NCI-H128 (cell line): ENCODE measurements around the gene TRNP1.
"Not testable (repeated sequence)": the region's sequence is repeated elsewhere in the genome, so short reads cannot be mapped to it uniquely, and the experiment has no call there.

Experiments
- DNase-seq: peaks from one replicate; lab custom pipeline; 2025; ENCODE audit not compliant: unreplicated experiment; lab: John Stamatoyannopoulos, UW

TRNP1 gene

GRCh38 chr1:26972390-26972789 lies 21.1 kb upstream of the TRNP1 start:
- no peak for DNase-seq

- no peak for DNase-seq
Measured at GRCh38 chr1:26972821-26973220, 20.7 kb upstream of the TRNP1 start.

DNA sequence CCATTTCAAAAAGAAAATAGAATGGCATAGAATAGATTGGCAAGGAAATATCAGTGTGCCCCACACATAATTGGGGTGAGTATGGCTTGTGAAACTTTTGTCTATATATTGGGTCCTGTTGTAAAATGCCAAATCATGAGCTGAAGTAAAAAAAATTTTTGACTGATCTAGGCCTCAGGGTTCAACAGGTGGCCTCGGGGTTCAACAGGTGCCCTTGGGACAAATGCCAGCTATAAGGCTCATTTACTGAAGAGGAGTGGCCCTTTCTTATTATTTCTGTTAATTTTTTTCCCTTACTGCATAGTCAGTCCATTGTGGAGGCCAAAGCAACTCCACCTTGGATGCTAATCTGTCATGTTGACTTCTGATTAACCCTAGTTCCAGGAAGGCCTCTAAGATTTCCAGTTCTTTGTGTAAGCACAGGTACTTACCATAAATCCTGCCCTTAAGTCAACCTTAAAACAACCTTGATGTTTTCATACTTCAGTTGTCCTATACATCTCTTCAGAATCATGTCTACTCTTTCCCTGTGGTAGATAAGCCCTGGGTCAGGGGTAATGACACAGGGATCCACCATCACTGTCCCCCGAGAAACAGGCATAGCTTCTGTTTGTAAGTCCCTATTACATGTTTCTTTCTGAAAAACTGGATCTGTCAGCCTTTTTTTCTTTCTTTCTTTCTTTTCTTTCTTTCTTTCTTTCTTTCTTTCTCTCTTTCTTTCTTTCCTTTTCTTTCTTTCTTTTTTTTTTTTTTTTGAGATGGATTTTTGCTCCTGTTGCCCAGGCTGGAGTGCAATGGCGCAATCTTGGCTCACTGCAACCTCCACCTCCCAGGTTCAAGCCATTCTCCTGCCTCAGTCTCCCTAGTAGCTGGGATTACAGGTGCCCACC lies 16.6 kb upstream of the TRNP1 start:
- DNase-seq: no peak

DNA sequence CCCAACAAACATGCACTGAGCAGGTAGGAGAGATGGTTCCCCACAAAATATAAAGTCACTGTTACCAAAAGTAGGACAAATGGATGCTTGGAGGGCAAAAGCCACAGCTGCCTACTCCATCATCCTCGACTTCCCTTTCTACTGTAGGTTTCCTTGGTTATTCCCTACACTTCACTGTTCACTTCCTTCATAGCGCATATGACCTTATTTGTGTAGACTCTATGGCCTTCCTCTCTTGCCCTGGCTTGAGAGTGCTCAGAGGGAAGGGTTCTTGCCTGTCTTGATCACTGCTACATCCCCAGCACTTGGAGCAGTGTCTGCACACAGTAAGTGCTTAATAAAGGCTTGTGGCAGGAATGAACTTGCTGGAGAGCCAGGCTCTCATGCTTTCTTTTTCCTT lies 14.6 kb upstream of the TRNP1 start:
- DNase-seq: no peak

- DNase-seq: no peak
Measured at GRCh38 chr1:26981146-26981846, 12.2 kb upstream of the TRNP1 start.

DNA sequence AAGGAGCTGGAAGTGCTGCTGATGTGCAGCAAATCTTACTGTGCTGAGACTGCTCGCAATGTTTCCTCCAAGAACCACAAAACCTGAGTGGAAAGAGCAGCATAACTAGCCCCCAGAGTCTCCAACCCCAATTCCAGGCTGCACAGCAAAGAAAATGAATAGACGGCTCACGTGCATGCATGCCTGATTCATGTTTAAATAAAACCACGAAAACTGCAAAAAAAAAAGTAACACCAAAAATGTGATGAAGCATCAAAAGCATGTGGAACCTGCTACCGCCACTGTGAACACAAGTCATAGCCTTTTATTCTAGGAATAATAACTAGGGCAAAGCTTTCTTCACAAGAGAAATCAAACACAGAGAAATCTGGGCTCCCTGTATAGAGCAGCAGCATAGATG lies 9.6 kb upstream of the TRNP1 start:
- no peak for DNase-seq

DNA sequence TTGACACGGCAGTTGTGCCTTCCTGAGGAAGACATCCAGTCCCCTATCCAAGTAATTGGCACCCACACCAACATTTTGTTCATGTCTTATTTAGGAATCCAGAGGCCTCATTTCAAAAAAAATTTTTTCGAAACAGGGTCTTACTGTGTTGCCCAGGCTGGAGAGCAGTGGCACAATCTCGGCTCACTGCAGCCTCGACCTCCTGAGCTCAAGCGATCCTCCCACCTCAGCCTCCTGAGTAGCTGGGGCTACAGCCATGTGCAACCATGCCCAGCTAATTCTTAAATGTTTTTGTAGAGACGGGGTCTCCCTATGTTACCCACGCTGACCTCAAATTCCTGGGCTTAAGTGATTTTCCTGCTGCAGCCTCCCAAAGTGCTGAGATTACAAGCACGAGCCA lies 9.2 kb upstream of the TRNP1 start:
- DNase-seq: no peak

GRCh38 chr1:26986658-26987057 lies 6.8 kb upstream of the TRNP1 start:
- DNase-seq: no peak

- not testable (repeated sequence) for DNase-seq
Measured at GRCh38 chr1:26989403-26990109, 3.9 kb upstream of the TRNP1 start.

GRCh38 chr1:26991310-26992116 lies 2.0 kb upstream of the TRNP1 start:
- no peak for DNase-seq

DNA sequence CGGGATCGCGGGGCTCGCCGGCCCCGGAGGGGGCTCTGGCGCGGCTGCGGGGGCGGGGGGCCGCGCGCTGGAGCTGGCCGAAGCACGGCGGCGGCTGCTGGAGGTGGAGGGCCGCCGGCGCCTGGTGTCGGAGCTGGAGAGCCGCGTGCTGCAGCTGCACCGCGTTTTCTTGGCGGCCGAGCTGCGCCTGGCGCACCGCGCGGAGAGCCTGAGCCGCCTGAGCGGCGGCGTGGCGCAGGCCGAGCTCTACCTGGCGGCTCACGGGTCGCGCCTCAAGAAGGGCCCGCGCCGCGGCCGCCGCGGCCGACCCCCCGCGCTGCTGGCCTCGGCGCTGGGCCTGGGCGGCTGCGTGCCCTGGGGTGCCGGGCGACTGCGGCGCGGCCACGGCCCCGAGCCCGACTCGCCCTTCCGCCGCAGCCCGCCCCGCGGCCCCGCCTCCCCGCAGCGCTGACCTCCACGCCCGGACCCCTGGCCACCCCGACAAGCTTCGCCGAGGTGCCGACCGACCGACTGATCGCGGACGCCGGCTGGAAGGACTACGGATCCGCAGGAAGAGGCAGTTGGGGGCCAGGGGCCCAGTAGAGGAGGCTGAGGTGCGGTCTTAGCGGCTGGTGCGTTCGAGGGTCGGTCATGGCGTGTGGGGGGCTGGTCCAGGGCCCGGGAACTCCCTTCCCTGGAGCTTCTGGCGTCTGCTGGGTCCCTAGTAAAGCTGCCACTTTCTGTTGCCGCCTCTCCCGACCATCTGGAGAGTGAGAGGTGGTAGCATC lies 711 bp downstream of the TRNP1 start:
- no peak for DNase-seq

- no peak for DNase-seq
Measured at GRCh38 chr1:26994787-26995517, 1.5 kb downstream of the TRNP1 start.

DNA sequence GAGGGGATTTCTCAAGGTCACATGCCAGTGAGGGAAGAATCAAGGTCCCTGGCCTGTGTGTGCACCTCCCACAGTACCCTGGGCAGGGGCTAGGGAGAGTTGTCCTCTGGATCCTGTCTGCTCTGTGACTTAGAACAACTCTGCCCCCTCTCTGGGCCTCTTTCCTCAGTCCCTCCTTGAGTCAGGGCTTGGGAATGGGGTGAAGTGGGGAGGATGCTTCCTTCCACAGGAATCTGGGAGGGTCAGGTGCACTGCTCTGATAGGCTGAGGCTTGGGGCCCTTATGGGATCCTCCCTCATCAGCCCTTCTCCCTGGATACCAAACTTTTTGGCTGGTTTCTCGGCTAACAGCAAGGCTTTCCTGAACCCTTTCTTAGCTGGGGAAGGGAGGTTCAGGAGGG lies 2.5 kb downstream of the TRNP1 start:
- no peak for DNase-seq

DNA sequence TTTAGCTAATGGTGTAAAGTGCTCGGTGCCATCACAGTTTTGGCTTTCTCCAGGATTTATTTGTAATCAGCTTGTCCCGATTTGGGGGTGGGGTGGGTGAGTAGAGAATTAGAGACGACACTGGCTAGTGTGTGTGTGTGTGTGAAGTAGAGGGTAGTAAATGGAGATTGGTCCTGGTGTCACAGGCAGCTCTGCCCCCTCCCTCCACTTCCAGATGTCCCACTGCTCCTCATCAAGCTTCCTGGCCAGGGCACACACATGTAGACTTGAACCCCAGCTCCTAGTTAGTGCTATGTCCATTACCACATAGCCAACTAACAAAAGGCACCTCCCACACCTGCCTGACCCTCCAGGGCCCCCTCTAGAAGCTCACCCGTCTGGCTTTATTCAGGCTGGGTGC lies 3.2 kb downstream of the TRNP1 start:
- DNase-seq: no peak

DNA sequence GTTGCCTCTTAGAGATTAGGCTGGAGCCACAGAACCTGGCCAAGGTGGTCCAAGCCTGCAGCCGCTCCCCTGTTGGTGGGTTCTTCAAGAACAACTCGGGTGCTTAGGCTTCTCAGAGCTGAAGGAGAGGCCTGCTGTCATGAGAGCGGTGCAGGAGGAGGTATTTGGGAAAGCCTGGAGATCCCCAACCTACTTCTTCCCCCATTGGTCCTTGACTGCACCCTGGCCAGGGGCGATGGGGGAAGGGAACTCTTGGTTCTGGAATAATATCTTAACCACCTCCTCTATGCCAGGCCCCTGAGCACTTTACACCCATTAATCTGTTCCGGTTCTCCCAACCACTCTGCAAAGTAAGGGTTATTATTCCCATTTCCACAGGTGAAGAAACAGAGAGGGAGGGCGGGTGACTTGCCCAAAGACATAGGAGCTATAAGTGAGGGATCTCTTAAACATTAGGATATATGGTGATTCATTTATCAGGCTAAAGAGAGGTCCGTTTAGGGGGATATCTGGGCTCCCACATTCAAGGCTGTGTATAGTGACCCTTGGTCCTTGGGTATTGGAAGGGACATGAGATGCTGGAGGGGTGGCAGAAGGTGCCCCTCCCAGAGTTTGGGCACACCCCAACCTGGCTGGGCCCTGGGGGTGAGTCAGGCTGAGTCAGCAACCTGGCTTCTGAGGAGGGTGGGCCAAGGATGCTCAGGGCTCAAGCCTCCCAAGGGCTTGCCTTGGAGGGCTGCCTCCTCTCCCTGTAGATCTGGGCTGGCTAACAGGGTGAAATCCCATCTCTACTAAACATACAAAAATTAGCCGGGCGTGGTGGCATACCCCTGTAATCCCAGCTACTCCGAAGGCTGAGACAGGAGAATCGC lies 5.2 kb downstream of the TRNP1 start:
- DNase-seq: no peak

DNA sequence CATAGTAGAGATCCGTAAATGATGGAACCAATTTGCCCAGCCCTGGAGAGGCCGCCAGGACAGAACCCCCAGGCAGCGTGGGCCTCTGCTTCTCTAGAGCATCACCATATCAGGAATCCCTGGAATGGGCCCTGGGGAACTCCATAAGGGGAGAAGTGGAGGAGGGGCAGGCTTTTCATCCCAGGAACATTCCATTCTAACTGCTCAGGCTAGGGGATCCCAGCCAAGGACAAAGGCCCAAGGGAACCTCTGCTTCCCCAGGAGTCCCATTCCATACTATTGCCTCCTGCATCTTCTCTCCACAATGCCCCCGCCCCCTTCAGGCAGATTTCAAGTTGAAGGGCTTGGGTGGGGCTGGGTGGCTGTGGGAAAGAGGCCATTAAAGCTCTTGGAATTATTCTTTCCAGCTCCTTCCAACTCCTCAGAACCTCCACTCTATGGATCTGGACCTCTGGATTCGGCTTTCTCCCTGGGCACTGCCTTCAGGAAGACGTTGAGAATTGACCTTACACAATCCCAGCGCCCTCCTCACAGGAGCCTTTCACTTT lies 6.0 kb downstream of the TRNP1 start:
- no peak for DNase-seq

- DNase-seq: no peak
Measured at GRCh38 chr1:27000090-27000816, 6.8 kb downstream of the TRNP1 start.
